Measurements from ENCODE around the gene HEATR9.

The HEATR9 gene

GRCh38 chr17:35866341-35866950 lies 2.2 kb downstream of the HEATR9 start:
- peak; percentile 6 for DNase-seq (ENCODE audit: low read depth)

DNA sequence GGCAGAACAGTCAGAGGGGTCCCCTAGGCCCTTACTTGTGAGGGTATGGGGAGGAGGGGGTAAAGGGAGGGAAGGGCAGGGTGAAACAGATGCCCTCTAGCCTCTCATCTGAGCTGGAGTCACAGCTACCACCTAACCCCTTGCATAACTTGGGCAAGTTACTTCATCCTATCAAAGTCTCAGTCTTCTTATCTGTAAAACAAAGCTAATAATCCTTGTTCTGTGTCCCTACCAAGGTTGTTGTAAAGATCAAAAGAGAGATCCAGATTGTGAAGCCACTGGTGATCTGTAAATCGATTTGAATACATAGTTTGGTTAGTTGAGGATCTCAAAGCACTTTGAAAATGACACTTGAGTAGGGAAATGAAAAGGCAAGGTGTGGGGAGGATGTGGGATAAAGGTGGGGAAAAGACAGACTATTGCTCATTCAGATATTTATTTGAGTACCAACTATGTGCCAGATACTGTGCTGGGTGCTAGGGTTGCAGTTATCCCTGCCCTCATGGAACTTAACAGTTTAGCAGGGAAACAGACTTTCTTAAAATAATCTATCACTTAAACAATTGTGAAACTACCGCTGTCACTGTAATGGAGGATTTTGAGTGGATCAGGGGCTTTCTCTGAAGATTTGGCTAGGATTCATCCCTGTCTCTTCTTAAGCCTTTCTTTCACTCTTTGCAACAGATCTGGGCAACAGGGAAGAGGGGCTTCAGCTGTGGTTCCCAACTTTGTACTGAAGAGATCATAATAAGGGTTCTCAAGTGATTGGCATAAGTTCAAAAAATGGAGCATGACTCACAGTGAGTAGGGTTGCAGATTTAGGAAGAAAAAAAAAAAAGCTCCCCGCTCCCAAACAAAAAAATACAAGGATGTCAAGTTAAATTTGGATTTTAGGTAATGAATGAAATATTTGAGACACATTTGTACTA lies 3.0 kb downstream of the HEATR9 start:
- DNase-seq (ENCODE audit: low read depth): peak; percentile 14

DNA sequence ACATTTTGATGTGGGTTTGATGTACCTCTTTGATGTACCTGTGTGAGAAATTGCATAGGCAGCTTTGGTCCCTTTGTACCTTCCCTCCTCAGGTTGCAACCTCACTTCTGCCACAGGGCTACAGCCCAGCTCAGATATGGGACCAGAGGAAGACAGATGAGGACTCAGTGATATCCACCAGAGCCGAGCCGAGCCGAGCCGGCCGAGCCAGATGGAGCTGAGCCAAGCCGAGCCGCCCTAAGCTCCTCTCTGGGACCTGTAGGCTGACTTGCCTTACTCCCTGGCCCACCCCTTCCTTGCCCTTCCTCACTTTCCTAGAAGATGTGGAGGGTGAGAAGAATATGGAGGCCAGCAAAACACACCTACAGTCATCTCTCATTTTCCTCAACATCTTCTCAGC lies 3.8 kb downstream of the HEATR9 start:
- DNase-seq (ENCODE audit: low read depth): no peak

DNA sequence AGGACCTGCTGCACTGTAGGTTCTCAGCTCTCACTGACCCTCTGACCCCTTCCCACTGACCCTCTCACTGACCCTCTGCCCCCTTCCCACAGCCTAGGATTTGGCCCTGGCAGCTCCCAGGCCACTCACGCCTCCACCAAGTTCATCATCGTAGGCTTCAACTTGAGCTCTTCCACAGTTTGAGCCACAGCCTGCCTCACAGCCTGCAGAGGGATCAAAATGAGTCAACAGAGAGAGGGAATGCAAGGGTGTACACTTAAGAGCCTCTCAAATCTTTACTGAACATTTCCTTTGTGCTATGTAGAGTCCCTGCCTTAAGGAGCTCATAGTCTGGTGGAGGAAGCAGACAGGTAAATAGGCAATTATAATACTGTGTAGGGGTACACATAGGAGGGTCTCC lies 12.1 kb downstream of the HEATR9 start:
- DNase-seq (ENCODE audit: low read depth): no peak

DNA sequence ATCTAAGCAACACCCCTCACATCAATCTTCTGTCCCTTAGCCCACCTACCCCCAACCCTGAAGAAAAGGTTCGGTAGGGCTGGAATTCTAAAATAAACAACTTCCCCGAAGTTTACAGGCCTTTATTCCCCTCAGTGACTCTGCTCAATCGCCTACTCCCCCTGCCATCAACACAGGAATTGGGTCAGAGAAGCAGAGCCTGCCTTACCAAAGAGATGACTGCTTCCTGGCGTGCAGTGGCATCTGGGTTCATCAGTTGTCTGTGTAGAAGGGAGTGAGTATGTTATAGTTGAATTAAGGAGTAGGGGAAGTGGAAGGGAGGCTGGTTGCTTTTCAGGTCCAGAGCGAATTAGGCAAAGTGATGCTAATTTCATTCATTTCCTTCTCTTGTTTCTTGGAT lies 12.7 kb downstream of the HEATR9 start:
- DNase-seq (ENCODE audit: low read depth): no peak

DNA sequence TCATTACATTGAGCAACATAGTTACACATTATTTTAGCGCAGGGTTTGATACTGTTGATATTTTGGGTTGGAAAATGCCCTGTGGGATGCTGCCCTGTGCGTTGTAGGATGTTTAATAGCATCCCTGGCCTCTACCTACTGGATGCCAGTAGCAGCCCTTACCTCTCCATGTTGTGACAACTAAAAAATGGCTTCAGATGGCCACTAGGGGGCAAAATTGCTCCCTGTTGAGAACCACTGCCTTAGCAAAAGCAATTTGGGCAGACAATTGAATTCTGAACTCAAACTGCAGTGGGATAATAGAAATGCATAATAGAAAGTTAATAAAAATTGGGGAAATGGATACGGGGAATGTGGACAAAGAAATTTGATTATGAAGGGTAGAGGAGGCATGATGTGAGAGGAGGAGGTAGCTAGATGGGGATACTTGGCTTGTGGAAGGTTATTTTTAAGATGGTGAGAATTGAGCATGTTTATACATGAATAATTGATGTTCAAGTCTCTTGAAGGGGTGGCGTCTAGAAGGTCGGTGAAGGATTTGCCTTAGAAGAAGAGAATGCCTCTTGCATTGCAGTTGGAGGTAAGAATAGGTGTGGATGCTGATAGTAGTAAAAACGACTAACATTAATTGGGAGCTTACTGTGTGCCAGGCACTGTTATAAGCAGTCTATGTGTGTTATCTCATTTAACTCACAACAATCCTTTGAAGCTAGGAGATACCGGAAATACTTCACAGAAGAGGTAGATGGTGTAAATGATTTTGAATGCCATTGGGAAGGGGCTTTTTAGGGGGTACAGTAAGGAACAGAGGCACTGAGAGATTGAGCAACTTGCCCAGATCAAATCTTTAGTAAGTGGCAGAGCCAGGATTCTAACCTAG lies 19.0 kb downstream of the HEATR9 start:
- DNase-seq (ENCODE audit: low read depth): peak; percentile 28

DNA sequence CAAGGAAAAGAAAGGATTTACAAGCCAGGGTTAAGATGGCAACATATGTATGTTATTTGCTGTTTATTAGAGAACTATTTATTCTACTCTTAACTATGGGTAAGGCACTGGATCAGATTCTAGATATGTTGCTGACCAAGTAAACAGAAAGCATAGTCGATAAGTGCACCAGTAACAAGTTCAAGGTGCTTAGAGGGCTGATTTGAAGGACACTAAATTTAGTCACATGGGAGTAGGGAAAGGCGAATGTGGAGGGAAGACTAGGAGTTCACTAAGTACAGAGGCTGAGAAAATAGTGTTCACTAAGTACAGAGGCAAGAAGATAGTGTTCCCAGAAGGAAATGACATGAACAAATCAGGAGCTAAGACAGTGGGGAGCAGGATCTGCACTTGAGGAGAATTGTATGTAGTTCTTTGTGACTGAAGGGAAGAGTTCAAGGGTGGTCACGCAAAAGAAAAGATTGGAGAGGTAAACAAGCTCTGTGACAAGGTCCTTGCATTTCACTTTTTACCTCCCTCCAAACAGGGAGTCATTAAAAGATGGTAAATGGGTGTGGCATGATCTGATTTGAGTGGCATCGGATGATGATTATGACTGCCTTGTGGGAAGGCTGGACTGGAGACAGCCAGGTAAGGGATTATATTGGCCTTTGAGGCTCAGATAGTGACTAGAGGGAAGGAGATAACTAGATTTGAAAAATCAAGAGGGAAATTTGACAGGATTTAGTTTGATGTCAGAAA lies 20.9 kb downstream of the HEATR9 start:
- no peak for DNase-seq (ENCODE audit: low read depth)

DNA sequence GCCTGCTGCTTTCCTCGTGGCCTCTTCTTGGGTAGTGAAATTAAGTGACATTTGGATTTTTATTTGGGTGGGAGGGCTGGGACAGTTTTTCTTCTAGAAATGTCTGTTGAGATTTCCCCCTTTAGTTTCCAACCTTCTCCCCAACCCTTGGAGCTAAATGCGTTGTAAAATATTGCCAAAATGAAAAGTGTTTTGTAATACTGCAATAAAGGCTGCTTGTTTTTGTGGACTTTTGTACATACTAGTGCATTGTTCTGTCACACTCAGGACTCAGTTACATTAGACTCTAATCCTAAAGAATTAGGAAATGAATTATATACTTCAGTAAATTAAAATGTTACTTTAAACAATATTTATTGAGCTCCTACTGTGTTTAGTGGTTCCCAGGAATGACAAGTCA lies 21.7 kb downstream of the HEATR9 start:
- DNase-seq (ENCODE audit: low read depth): no peak

DNA sequence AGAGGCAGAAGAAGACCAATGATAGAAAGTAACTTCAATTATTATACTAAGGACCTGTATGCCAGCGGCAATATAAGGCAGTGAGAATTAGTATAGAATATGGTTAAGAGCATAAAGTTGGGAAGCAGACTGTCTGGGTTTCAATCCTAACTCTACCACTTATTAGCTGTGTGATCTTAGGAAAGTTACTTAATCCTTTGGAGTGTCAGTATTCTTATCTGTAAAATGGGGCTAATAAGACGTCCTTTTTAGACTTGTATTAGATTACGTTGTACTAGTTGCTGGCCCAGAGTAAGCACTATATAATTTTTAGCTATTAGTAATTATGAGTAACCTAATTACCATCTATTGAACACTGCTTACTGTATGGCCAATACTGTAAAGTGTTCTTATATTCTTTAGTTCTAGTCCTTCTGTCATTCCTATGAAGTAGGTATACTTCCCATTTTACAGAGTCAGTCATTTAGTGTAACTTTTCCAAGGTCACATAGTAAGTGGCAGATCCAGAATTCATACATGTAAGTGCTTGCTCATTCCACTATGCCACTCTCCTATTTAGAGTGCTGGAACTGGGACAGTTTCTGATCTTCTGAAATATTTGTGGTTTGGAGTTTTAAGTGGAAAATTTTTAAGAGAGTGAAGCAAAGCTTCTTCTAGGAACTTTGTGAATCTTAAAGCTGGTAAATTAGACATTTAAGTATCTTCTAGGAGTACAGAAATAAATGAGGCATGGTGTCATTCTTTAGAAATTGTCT lies 22.5 kb downstream of the HEATR9 start:
- DNase-seq (ENCODE audit: low read depth): peak; percentile 11

DNA sequence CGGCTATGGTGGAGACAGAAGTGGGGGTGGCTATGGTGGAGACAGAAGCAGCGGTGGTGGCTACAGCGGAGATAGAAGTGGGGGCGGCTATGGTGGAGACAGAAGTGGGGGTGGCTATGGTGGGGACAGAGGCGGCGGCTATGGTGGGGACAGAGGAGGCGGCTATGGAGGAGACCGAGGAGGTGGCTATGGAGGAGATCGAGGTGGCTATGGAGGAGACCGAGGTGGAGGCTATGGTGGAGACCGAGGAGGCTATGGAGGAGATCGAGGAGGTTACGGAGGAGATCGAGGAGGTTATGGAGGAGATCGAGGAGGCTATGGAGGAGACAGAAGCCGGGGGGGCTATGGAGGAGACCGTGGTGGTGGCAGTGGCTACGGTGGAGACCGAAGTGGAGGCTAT lies 24.1 kb downstream of the HEATR9 start:
- no peak for DNase-seq (ENCODE audit: low read depth)

DNA sequence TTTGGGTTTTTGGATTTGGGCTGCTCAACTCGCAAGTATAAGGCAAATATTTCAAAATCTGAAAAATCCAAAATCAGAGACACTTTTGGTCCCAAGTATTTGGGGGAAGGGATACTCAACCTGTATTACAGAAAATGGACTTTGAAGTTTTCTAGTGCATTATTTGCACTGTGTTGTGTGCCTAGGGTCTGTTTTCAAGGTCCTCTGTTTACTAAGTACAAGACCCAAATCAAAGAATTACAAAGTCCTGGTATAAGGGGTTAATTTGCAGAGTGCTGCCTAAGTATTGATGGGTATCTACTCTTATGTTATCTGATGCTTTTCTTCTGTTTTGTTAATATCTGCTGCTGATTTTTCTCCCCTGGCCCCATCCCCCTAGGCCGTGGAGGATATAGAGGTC lies 25.0 kb downstream of the HEATR9 start:
- DNase-seq (ENCODE audit: low read depth): no peak

- no peak for DNase-seq (ENCODE audit: low read depth)
Observed at GRCh38 chr17:35842239-35842638, 26.5 kb downstream of the HEATR9 start.

DNA sequence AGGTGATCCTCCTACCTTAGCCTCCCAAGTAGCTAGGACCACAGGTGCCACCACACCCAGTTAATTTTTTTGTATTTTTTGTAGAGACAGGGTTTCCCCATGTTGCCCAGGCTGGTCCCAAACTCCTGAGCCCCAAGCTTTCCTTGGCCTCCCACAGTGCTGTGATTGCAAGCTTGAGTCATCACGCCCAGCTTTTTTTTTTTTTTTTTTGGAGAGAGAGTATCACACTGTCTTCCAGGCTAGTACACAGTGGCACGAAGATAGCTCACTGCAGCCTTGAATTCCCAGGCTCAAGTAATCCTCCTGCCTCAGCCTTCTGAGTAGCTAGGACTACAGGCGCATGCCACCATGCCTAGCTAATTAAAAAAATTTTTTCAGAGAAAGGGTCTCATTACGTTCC lies 27.2 kb downstream of the HEATR9 start:
- no peak for DNase-seq (ENCODE audit: low read depth)

DNA sequence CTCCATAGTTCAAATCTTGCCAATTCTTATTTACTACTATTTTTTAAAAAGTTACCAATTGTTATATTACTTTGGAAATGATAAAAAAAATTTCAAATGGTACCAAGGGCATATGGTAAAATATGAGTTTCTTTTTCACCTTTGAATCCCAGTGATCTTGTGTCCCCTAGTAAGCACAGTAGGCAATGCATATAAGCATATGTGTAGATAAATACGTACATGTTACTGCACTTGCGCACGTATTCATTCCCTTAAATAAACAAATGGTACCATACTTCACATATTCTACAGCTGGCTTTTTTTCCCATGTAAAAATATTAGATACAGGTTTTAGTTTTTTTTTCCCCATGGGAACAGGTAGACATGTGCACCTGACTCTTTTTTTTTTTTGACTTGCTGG lies 27.6 kb downstream of the HEATR9 start:
- no peak for DNase-seq (ENCODE audit: low read depth)

GRCh38 chr17:35825206-35825605 lies 43.5 kb downstream of the HEATR9 start:
- DNase-seq (ENCODE audit: low read depth): no peak

DNA sequence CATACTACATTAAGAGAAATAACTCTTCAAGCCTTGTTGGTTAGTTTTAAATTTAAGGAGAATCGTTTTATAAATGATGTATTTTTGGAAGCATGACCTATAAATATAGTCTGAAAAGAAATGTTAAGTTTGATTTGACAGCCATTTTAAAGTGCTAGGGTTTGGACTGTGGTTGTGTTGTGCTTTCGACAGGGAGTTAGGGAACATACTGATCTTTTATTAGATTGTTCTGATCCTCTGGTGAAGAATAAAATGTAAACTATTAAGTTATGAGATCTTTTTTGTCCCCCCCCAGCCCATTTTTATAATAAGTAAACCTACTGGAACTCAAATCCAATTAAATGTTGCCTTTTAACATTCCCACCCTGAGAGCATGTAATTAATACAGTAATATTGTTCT lies 47.4 kb downstream of the HEATR9 start:
- no peak for DNase-seq (ENCODE audit: low read depth)

GRCh38 chr17:35819455-35819854 lies 49.2 kb downstream of the HEATR9 start:
- no peak for DNase-seq (ENCODE audit: low read depth)

DNA sequence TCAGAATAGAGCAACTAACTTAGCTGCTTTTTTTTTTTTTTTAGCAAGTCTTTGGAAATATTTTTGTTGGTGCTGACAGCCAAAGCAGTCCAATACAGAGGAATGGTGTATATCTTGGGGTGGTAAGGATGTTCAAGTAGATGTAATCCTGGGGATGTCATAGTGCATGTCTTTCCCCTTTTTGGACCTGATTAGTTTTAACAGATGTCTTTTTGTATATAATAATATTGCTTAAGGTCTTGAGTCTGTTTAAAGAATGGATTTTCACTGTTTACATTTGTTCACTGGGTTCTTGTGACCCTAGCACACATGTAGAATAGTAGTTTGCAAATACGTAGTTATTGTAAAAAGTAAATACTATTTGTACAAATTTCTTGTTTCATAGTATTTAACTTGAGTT lies 51.5 kb downstream of the HEATR9 start:
- DNase-seq (ENCODE audit: low read depth): no peak

DNA sequence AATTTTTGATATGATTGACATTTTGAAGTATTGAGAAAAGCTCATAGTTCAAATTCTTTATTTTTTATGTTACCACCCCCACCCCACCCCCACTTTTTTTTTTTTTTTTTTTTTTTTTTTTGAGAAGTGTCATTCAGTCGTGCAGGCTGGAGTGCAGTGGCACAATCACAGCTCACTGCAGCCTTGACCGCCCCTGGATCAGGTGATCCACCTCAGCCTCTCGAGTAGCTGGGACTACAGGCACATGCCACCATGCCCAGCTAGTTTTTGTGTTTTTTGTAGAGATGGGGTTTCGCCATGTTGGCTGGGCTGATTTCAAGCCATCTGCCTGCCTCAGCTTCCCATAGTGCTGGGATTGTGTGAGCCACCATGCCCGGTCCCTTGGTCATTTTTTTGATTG lies 52.0 kb downstream of the HEATR9 start:
- no peak for DNase-seq (ENCODE audit: low read depth)

- DNase-seq (ENCODE audit: low read depth): no peak
Observed at GRCh38 chr17:35812456-35812855, 56.2 kb downstream of the HEATR9 start.

DNA sequence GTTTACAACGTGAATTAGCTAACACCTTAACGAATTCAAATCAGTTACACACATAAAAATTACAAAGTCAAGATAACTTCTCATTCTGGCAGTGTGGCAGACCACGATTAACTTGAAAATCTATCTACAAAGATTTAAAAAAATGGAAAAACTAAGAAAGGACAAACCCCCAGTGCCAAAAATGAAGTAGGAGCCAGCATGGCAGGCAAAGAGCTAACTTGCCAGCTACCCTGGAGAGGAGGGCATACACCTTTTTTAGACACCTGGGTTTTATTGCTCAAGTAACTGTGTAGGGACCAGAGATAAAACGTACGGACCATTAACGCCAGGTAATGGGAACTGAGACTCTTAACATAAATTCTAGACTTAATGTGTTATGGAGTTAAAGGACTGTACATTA lies 56.9 kb downstream of the HEATR9 start:
- DNase-seq (ENCODE audit: low read depth): no peak
